SK-N-SH (cell line): Measurements from ENCODE around the gene R3HDML. TPM values are rescaled to one million over a fixed set of nuclear protein-coding genes. Genes with fewer than 3 reads are reported as not detected.

ENCODE experiments used
- CTCF ChIA-PET: fragments of 300-600, 350-600 bp; formaldehyde crosslinking; extraction: SDS; loops from one replicate; lab custom pipeline; 2021; lab: Yijun Ruan, JAX
- POLR2A ChIA-PET: fragments of 350-600 bp; sonication (Branson Sonifier 250); formaldehyde crosslinking; extraction: SDS; loops from one replicate; lab custom pipeline; 2020; ENCODE audit warnings: antibody characterized with exemption, inconsistent platforms; lab: Yijun Ruan, JAX
- DNase-seq: peaks from one replicate; pipeline ENCODE4 v3.0.0; 2012
- H2AFZ ChIP-seq: fragments of 200-600 bp; sonication (generic); 2 replicates; pipeline ENCODE4 v1.8.1; 2016; ENCODE audit warnings: antibody characterized with exemption, mild to moderate bottlenecking, low read depth
- H3F3A ChIP-seq: fragments of 200-600 bp; sonication (generic); replicated peaks from 2 replicates; pipeline ENCODE3; 2016; ENCODE audit warnings: antibody characterized with exemption, mild to moderate bottlenecking; ENCODE audit not compliant: insufficient read depth
- H3K27ac ChIP-seq, 2 experiments: fragments of 200-500 bp in 1 of 2; fragments of 200-600 bp in 1 of 2; sonication (Bioruptor generic) in 1 of 2; sonication (generic), shearing (Covaris generic) in 1 of 2; 2 replicates each; pipeline versions ENCODE4 v1.5.1 to v1.6.1; 2014 to 2016; ENCODE audit warnings: low read depth in 2 of 2, inconsistent platforms in 1 of 2, low read length in 1 of 2, mild to moderate bottlenecking in 1 of 2, mixed read lengths in 1 of 2
- H3K27me3 ChIP-seq: fragments of 200-600 bp; sonication (generic), shearing (Covaris generic); 2 replicates; pipeline ENCODE4 v1.6.1; 2016; ENCODE audit warnings: mixed run types; ENCODE audit not compliant: insufficient read depth
- H3K36me3 ChIP-seq, 2 experiments: fragments of 200-500 bp in 1 of 2; fragments of 200-600 bp in 1 of 2; sonication (Bioruptor generic) in 1 of 2; sonication (generic) in 1 of 2; replicated peaks in 1 of 2; 2 replicates each; pipeline versions ENCODE3 to v1.5.1; 2014 to 2016; ENCODE audit warnings: low read length in 1 of 2, mild to moderate bottlenecking in 1 of 2; ENCODE audit not compliant: insufficient read depth in 2 of 2, control insufficient read depth in 1 of 2
- H3K4me1 ChIP-seq, 2 experiments: fragments of 200-500 bp in 1 of 2; fragments of 200-600 bp in 1 of 2; sonication (Bioruptor generic) in 1 of 2; sonication (generic), shearing (Covaris generic) in 1 of 2; 2 replicates each; pipeline versions ENCODE4 v1.5.1 to v1.6.1; 2014 to 2016; ENCODE audit warnings: low read depth in 1 of 2, low read length in 1 of 2, mixed run types in 1 of 2; ENCODE audit not compliant: insufficient read depth in 2 of 2, control insufficient read depth in 1 of 2
- H3K4me2 ChIP-seq: fragments of 200-600 bp; sonication (generic), shearing (Covaris generic); 2 replicates; pipeline ENCODE4 v1.6.1; 2017; ENCODE audit warnings: mixed run types
- H3K4me3 ChIP-seq, 2 experiments: fragments of 200-500 bp in 1 of 2; fragments of 200-600 bp in 1 of 2; sonication (Bioruptor generic) in 1 of 2; sonication (generic), shearing (Covaris generic) in 1 of 2; 2 replicates each; pipeline versions ENCODE4 v1.5.1 to v1.8.1; 2014 to 2016; ENCODE audit warnings: low read depth in 2 of 2, inconsistent platforms in 1 of 2, low read length in 1 of 2, mild to moderate bottlenecking in 1 of 2, mixed read lengths in 1 of 2, moderate library complexity in 1 of 2
- H3K79me2 ChIP-seq: fragments of 200-600 bp; sonication (generic); 2 replicates; pipeline ENCODE4 v1.8.1; 2017; ENCODE audit warnings: mild to moderate bottlenecking; ENCODE audit not compliant: insufficient read depth
- H3K9ac ChIP-seq: fragments of 200-600 bp; sonication (generic); 2 replicates; pipeline ENCODE4 v1.6.1; 2017; ENCODE audit warnings: mixed run types
- H3K9me2 ChIP-seq: fragments of 200-600 bp; sonication (generic); 2 replicates; pipeline ENCODE4 v1.6.1; 2017; ENCODE audit warnings: mixed run types
- H3K9me3 ChIP-seq: fragments of 200-600 bp; sonication (generic); 2 replicates; pipeline ENCODE4 v1.6.1; 2017; ENCODE audit warnings: mixed run types, mild to moderate bottlenecking, moderate library complexity
- H4K20me1 ChIP-seq: fragments of 200-600 bp; sonication (generic); 2 replicates; pipeline ENCODE4 v1.6.1; 2017; ENCODE audit warnings: mild to moderate bottlenecking, mixed run types; ENCODE audit not compliant: insufficient read depth
- CHD2 ChIP-seq: fragments of 150-350 bp; IDR thresholded peaks from 2 replicates; pipeline ENCODE4 v1.6.1; 2018; ENCODE audit warnings: low read length; ENCODE audit not compliant: partially characterized antibody
- EP300 ChIP-seq, 2 experiments: IDR thresholded peaks; 2 replicates each; pipeline versions ENCODE4 v1.4.0 to v1.6.1; 2012; ENCODE audit warnings: borderline replicate concordance in 1 of 2, low read depth in 1 of 2, low read length in 1 of 2
- EZH2phosphoT487 ChIP-seq: fragments of 200-600 bp; sonication (generic); IDR thresholded peaks from 2 replicates; pipeline ENCODE4 v1.6.1; 2017; ENCODE audit warnings: low read depth, mixed run types, mild to moderate bottlenecking, antibody characterized with exemption, moderate library complexity, borderline replicate concordance
- FOXM1 ChIP-seq: IDR thresholded peaks from 2 replicates; pipeline ENCODE4 v1.4.0; 2012; ENCODE audit warnings: low read depth, mild to moderate bottlenecking
- JUND ChIP-seq: IDR thresholded peaks from 2 replicates; pipeline ENCODE4 v1.4.0; 2012
- MEF2A ChIP-seq: IDR thresholded peaks from 2 replicates; pipeline ENCODE4 v1.4.0; 2012; ENCODE audit warnings: low read depth, borderline replicate concordance
- MXI1 ChIP-seq: IDR thresholded peaks from 2 replicates; pipeline ENCODE4 v1.6.1; 2012; ENCODE audit warnings: mild to moderate bottlenecking, low read depth, low read length, improper control_type of control experiment
- NFIC ChIP-seq: IDR thresholded peaks from 2 replicates; pipeline ENCODE4 v1.4.0; 2012; ENCODE audit warnings: borderline replicate concordance
- NRF1 ChIP-seq: IDR thresholded peaks from 2 replicates; pipeline ENCODE4 v1.6.1; 2012; ENCODE audit warnings: low read depth, mild to moderate bottlenecking, low read length
- POLR2AphosphoS5 ChIP-seq: IDR thresholded peaks from 2 replicates; pipeline ENCODE4 v1.6.1; 2012; ENCODE audit warnings: low read depth, low read length
- RAD21 ChIP-seq: IDR thresholded peaks from 2 replicates; pipeline ENCODE4 v1.6.1; 2012; ENCODE audit warnings: mild to moderate bottlenecking, low read length
- RCOR1 ChIP-seq: fragments of 150-350 bp; IDR thresholded peaks from 2 replicates; pipeline ENCODE4 v1.6.1; 2017; ENCODE audit warnings: antibody characterized with exemption, low read length
- RFX5 ChIP-seq: IDR thresholded peaks from 2 replicates; pipeline ENCODE4 v1.6.1; 2012; ENCODE audit warnings: mild to moderate bottlenecking, improper control_type of control experiment, low read length
- RXRA ChIP-seq: IDR thresholded peaks from 2 replicates; pipeline ENCODE4 v1.4.0; 2012; ENCODE audit warnings: low read depth, mild to moderate bottlenecking, borderline replicate concordance
- SMC3 ChIP-seq: IDR thresholded peaks from 2 replicates; pipeline ENCODE4 v1.6.1; 2012; ENCODE audit warnings: low read depth, low read length, improper control_type of control experiment
- TAF1 ChIP-seq: IDR thresholded peaks from 2 replicates; pipeline ENCODE4 v1.6.1; 2012; ENCODE audit warnings: low read depth, mild to moderate bottlenecking, low read length, moderate library complexity, borderline replicate concordance
- WGBS: methylation state at CpG from one replicate; pipeline ENCODE4 v1.1.6; 2017; ENCODE audit warnings: low lambda C conversion rate; 5-methylcytosine and 5-hydroxymethylcytosine counted together
- polyA plus RNA-seq, 3 experiments: library from polyadenylated mRNA; depleted of rRNA; stranded (reverse); fragments of >200 nt; gene quantifications; 2 replicates each; pipeline ENCODE4 v1.2.3, GENCODE V29; 2012
- TF ChIP-seq, protein P1 (sequence below): IDR thresholded peaks from 2 replicates; pipeline ENCODE4 v1.6.1; 2012; ENCODE audit warnings: mild to moderate bottlenecking, low read depth, low read length, moderate library complexity
- TF ChIP-seq, protein P2 (sequence below): IDR thresholded peaks from 2 replicates; pipeline ENCODE4; 2012
- TF ChIP-seq, protein P3 (sequence below): fragments of 200-600 bp; sonication (generic); IDR thresholded peaks from 2 replicates; pipeline ENCODE4 v1.6.1; 2017; ENCODE audit warnings: antibody characterized with exemption, mild to moderate bottlenecking, moderate library complexity

R3HDML gene
- polyA plus RNA-seq, 1 of the 3 experiments (the other 2 are of a cell fraction) = not detected

DNA sequence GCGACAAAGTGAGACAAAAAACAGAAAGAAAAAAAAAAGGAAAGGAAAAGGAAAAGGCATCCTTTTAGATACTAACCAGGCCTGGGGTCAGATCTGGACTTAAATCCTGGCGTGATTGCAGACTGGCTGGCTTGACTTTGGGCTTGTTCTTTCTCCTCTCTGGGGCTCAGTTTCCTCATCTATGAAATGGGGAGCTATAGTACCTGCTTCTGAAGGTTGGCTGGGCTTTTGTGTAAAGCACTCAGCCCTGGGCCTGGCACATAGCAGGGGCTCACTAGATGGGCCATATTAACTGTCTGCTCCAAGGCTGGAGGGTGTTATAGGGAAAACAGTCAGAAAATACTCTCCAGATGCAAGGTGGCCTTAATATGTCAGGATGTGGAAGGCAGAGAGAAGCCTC is 1.2 kb upstream of the R3HDML start:
- no peaks in the 10 kb centered on the region for H3K9me3 ChIP-seq
- H3K9me2 ChIP-seq = no peaks in the 10 kb centered on the region
- no peak overlapping the region for H2AFZ ChIP-seq
- H4K20me1 ChIP-seq = no peaks in the 10 kb centered on the region
- 52% methylated on average over 2 of the region's 2 CpGs for WGBS
- DNase-seq = no peak
- no peak overlapping the region for H3K4me3 ChIP-seq
- ChIA-PET POLR2A (no interaction called here), CTCF (no interaction called here)
- no peaks in the 10 kb centered on the region for H3K79me2 ChIP-seq
- no peaks in the 10 kb centered on the region for H3K36me3 ChIP-seq
- H3K9ac ChIP-seq = no peak overlapping the region
- no peaks in the 10 kb centered on the region for H3K27me3 ChIP-seq
- H3K4me1 ChIP-seq = peaks cover 0 to 18% of the 10 kb centered on the region in 2 experiments; a peak in 1 of 4 replicates
- H3K27ac ChIP-seq = no peak overlapping the region
- no peaks in the 10 kb centered on the region for H3F3A ChIP-seq
- no peak overlapping the region for H3K4me2 ChIP-seq
- TF ChIP-seq, protein P1, sequence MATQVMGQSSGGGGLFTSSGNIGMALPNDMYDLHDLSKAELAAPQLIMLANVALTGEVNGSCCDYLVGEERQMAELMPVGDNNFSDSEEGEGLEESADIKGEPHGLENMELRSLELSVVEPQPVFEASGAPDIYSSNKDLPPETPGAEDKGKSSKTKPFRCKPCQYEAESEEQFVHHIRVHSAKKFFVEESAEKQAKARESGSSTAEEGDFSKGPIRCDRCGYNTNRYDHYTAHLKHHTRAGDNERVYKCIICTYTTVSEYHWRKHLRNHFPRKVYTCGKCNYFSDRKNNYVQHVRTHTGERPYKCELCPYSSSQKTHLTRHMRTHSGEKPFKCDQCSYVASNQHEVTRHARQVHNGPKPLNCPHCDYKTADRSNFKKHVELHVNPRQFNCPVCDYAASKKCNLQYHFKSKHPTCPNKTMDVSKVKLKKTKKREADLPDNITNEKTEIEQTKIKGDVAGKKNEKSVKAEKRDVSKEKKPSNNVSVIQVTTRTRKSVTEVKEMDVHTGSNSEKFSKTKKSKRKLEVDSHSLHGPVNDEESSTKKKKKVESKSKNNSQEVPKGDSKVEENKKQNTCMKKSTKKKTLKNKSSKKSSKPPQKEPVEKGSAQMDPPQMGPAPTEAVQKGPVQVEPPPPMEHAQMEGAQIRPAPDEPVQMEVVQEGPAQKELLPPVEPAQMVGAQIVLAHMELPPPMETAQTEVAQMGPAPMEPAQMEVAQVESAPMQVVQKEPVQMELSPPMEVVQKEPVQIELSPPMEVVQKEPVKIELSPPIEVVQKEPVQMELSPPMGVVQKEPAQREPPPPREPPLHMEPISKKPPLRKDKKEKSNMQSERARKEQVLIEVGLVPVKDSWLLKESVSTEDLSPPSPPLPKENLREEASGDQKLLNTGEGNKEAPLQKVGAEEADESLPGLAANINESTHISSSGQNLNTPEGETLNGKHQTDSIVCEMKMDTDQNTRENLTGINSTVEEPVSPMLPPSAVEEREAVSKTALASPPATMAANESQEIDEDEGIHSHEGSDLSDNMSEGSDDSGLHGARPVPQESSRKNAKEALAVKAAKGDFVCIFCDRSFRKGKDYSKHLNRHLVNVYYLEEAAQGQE = no peak
- TF ChIP-seq RAD21 (no peak), JUND (no peak), TAF1 (no peak), NFIC (no peak), EZH2phosphoT487 (no peak), FOXM1 (no peak), RCOR1 (no peak), NRF1 (no peak), MXI1 (no peak), SMC3 (no peak), CHD2 (no peak), EP300 (IDR thresholded peaks at IDR 0.05; ENCODE audit: borderline replicate concordance in 1 of 2, low read depth in 1 of 2, low read length in 1 of 2) (no peak)
- TF ChIP-seq, protein P2, sequence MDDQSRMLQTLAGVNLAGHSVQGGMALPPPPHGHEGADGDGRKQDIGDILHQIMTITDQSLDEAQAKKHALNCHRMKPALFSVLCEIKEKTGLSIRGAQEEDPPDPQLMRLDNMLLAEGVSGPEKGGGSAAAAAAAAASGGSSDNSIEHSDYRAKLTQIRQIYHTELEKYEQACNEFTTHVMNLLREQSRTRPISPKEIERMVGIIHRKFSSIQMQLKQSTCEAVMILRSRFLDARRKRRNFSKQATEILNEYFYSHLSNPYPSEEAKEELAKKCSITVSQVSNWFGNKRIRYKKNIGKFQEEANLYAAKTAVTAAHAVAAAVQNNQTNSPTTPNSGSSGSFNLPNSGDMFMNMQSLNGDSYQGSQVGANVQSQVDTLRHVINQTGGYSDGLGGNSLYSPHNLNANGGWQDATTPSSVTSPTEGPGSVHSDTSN = no peak

DNA sequence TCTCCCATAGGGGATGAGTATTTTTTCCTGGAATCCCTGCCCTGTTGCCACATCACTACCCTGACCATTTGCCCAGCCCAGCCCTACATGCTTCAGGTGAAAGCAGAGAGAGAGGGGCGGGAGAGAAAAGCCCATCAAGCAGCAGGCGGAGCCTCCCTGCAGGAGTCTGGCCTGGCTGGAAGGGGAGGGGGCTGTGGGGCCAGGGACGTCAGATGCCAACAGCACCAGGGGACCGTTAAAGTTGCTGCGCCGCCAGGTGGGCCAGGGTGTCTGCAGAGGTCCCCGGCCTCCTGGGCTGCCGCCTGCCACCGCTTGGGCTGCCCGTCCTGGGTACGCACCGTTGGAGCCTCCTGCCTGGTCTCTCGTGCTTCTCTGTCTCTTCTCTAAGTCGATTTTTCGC is 757 bp upstream of the R3HDML start:
- Histone ChIP-seq H3K79me2 (no peaks in the 10 kb centered on the region), H2AFZ (no peak overlapping the region), H3K9me2 (no peaks in the 10 kb centered on the region), H3K9ac (no peak overlapping the region), H3K4me1 (peaks cover 0 to 18% of the 10 kb centered on the region in 2 experiments; a peak in 1 of 4 replicates), H3K27ac (peak overlapping the region in 1 of 2 experiments; percentile 18; a peak in 2 of 4 replicates), H3K4me3 (no peak overlapping the region), H3F3A (no peaks in the 10 kb centered on the region), H4K20me1 (no peaks in the 10 kb centered on the region), H3K9me3 (no peaks in the 10 kb centered on the region), H3K36me3 (no peaks in the 10 kb centered on the region), H3K4me2 (no peak overlapping the region), H3K27me3 (no peaks in the 10 kb centered on the region)
- 55% methylated on average over 9 of the region's 15 CpGs for WGBS
- TF ChIP-seq RXRA (no peak), RAD21 (no peak), RFX5 (no peak), FOXM1 (no peak), POLR2AphosphoS5 (no peak), SMC3 (no peak), MXI1 (no peak), MEF2A (no peak)
- TF ChIP-seq, protein P3, sequence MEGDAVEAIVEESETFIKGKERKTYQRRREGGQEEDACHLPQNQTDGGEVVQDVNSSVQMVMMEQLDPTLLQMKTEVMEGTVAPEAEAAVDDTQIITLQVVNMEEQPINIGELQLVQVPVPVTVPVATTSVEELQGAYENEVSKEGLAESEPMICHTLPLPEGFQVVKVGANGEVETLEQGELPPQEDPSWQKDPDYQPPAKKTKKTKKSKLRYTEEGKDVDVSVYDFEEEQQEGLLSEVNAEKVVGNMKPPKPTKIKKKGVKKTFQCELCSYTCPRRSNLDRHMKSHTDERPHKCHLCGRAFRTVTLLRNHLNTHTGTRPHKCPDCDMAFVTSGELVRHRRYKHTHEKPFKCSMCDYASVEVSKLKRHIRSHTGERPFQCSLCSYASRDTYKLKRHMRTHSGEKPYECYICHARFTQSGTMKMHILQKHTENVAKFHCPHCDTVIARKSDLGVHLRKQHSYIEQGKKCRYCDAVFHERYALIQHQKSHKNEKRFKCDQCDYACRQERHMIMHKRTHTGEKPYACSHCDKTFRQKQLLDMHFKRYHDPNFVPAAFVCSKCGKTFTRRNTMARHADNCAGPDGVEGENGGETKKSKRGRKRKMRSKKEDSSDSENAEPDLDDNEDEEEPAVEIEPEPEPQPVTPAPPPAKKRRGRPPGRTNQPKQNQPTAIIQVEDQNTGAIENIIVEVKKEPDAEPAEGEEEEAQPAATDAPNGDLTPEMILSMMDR = no peak
- peak; percentile 55 for DNase-seq
- ChIA-PET CTCF (no interaction called here), POLR2A (no interaction called here)
